Suppressor macrophage (primary cell): ENCODE results near the gene NCOA1.
"Not testable (repeated sequence)": the region's sequence is repeated elsewhere in the genome, so short reads cannot be mapped to it uniquely, and the experiment has no call there.

Source experiments
- DNase-seq, 4 experiments: peaks; one replicate each; pipeline ENCODE4 v3.0.0-alpha.2; 2020 to 2022

Gene NCOA1

DNA sequence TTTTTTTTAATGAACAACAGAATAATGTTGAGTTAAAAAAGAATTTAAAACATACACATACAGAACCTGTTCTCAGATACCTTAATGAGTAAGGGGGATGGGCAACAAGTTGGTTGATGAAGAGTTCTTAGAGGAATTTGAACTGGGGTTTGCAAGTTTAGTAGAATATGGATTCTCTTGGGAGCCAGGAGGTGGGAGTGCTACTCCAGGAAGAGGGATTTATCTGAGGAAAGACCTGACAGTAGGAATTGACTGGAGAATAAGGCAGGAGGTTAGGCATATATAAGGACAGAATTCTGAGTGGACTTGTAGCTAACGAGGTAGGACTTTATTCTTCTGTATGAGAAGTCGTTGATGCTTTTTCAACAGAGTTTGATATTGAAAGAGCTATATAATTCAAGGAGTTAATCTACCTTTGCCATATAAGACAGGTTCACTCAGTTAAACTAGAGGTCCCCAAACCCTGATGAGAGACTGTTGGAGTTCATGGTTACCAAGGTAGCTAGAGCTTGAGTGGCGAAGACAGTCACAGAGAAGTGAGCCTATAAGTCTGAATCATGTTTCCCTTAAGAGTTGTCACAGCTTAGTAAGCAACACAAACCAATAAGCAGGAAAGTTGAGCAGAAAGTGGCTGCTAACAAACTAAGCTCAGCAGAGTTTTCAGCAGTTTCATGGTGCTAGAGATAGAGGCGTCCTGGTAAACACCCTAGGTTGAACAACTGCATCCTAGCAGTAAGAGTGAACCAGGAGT is 88.2 kb downstream of the NCOA1 start:
- no peak for DNase-seq

DNA sequence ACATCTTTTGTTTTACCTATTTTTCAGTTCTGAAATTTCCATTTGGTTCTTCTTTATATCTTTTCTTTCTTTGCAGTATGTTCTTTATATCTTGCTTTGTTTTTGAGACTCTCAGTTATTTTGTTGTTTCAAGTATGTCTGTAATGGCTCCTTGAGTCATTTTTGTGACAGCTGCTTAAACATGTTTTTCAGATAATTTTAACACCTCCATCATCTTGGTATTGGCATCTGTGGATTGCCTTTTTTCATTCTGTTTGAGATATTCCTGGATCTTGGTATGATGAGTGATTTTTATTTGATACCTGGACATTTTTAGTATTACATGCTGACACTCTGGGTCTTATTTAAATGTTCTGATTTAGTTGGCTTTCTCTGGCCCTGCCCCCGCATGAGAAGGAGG is 89.5 kb downstream of the NCOA1 start:
- DNase-seq = no peak

DNA sequence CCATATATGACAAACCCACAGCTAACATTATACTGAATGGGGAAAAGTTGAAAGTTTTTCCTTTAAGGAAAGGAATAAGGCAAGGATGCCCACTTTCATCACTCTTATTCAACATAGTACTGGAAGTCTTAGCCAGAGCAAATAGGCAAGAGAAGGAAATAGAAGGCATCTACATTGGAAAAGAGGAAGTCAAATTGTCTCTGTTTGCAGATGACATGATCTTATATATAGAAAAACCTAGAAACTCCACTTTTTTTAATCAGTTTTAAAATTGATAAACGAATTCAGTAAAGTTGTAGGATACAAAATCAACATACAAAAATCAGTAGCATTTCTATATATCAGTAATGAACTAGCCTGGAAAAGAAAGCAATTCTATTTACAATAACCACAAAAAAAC is 90.9 kb downstream of the NCOA1 start:
- peak in 2 of 4 experiments; percentile 27 to 28 for DNase-seq

DNA sequence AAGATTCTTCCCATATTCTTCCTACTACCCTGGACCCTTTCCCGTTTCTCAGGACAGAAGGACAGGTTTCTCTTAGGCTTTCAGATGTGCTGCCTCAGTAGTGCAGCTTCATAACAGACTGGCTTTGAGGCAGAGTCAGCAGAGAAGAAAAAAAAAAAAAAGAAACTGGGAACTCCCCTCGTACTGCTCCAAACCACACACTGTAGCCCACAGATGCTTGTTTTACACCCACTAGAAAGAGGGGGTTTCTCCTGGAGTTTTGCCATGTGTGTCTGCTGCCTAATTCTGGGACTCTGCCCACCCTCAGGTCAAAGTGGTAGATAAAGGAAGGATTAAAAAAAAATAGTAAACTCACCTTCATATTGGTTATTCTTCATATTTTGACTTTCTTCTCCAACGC is 95.9 kb downstream of the NCOA1 start:
- DNase-seq = no peak

DNA sequence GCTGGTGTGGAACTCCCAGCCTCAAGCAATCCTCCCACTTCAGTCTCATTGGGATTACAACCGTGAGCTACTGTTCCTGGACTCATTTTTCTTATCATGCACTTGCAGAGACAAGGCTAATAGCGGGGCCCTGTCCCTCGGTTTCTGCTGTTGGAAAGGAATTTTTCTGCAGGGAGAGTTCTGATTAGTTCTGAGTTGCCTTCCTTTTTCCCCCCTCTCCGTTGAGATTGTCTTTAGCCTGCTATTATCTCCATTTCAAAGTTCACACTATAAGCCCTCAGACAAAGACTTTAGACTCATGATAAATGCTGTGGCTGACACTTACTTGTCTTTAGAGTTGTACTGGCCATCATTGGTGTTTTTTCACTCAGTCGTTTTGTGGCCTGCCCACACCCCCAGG is 97.2 kb downstream of the NCOA1 start:
- no peak for DNase-seq

DNA sequence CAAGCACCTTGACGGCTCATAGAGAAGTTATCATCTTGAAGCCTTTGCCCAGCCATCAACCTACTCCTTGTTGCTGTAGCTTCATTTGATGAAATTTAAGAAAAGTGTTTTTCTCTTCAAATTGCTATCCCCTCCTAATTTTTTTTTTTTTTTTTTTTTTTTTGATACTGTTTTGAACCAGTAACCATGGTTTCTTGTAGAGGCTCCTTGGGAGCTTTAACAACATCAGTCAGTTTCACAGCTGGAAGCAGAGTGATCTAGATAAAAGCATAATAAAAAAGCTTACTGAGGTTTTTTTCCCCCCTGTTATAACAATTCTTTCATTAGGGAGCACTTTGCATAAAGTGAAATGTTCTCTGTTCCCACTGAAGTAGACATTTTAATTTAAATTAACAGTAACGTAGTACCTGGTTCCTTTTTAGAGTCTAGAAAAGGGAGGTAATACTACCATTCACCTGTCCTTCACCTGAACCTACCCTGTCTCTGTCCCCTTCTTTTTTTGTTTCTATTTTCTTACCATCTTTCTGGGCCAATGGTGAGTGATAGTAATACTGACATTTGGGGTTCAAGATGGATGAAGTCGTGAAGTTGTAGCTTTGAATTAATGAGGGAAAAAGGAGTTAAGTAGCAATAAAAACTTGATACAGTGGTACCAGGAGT is 101.5 kb downstream of the NCOA1 start:
- DNase-seq = no peak

DNA sequence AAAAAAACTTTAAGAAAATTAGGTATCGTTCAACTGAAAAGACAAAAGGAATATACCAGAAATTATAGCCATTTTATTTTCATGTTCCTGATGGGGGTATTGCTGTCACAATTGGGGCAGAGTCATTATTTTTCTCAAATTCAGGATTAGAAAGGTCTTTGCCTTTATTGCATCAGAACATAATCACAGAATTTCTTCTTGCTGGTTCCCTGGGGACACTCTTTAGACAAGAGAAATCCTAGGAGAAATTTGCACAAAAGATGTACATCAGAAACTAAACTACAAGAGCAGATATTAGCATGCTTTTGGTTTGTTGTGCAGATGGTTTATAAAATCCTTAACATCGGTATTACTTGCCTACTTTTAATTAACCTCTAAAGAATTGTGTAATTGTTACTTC is 103.2 kb downstream of the NCOA1 start:
- no peak for DNase-seq

DNA sequence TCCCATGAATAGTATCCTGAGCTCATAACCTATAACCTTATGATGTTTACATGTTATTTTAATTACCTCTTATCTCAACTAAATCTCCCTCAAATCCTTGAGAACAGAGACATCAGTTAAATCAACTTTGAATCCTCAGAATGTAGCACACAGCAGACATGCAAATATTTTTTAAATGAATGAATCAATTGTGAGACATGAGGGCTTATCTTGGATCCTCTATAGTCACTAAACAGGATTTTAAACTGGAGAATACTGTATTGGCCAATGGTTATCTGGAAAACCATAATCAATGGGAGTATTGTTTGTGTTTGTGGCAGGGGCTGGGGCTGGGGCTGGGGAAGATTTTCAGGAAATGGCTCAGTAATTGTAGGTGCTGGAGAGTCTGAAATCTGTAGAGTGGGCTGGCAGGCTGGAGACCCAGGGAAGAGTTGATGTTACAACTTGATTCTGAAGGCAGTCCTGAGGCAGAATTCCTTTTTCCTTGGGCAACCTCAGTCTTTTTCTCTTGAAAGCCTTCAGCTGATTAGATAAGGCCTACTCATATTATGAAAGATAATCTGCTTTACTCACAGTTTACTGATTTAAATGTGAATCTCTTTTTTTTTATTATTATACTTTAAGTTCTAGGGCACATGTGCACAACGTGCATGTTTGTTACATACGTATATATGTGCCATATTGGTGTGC is 106.3 kb downstream of the NCOA1 start:
- DNase-seq = no peak

DNA sequence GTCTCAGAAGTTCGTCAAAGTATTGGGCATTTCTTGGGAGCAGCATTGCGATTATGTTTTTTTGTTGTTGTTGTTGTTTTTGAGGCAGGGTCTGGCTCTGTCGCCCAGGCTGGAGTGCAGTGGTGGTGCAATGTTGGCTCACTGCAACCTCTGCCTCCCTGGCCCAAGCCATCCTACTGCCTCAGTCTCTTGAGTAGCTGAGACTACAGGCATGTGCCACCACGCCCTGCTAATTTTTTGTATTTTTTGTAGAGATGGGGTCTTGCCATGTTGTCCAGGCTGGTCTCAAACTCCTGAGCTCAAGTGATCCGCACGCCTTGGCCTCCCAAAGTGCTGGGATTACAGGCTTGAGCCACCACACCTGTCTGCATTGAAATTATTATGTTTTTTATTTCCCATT is 109.1 kb downstream of the NCOA1 start:
- not testable (repeated sequence) for DNase-seq

DNA sequence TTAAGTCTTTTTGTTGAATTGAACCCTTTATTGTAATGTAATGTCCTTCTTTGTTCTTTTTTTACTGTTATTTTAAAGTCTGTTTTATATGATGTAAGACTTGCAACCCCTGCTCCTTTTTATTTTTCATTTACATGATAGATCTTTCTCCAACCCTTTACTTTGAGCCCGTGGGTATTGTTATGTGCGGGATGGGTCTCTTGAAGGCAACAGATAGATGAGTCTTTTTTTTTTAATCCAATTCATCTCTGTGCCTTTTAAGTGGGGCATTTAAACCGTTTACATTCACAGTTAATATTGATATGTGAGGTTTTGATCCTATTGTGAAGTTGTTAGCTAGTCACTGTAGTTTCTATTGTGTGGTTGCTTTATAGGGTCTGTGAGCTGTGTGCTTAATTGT is 120.6 kb downstream of the NCOA1 start:
- DNase-seq = no peak

DNA sequence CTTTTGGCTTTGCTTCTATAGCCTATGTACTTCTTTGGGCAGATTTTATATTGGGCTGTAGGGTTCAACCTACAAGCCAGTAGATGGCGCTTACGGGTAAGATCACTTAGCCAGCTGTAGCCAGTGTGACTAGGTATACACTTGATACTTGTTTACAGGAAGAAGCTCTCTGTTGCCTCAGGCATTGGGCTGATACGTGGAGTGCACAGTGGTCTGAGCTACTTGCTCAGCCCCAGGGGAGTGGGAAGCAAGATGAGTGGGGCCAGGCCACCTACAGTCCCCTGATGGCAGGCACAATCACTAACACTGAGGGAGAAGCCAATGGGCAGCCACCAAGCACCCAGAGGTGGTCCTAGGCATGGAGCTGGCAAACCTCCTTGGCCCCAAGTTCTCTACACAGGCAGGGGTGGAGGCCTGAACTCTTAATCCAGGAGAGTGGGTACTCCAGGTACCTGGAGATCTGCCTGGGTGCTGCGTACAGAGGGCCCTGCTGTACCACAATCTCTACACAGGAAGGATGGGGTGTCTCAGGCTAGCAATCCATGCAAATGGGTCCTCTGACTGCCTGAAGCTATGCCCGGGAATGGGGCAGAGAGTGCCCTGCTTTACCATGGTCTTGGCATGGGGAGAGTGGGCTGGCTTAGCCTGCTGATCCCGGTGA is 122.2 kb downstream of the NCOA1 start:
- DNase-seq = peak; percentile 37 to 57 (median 50)

DNA sequence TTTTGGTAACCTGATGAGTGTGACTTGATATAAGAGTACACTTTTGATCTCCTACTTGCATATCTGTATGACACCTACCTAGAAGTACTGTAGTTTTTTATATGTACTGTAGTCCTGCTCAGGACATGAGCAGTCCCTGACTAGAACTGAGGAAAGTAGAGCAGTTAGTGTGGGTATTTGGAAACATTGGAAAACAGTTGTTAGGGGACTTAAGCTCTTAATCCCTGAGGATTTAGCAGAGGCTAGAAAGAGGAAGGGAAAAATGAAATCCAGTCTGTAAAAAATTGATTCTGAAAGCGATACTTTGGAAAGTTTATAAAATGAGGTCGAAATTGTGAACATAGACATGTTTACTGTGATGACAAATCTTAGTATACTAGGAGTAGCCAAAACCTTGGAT is 125.6 kb downstream of the NCOA1 start:
- DNase-seq = no peak

DNA sequence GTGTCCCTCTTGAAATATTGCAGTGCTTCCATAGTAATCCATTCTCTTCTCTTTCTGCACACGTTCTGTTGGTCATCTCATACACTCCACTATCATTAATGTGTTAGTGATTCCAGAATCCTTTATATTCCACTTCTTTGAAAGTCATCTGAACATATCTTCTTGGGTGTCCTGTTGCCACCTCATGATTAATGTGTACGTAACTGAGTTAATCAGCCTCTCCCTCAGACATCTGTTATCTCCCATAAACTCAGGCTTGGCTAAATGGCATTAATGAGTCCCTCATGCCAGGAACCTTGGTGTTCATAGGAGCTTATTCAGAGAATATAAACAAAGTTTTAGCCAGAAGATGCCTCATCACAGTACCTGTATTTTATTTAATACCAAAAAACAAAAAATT is 126.4 kb downstream of the NCOA1 start:
- no peak for DNase-seq

DNA sequence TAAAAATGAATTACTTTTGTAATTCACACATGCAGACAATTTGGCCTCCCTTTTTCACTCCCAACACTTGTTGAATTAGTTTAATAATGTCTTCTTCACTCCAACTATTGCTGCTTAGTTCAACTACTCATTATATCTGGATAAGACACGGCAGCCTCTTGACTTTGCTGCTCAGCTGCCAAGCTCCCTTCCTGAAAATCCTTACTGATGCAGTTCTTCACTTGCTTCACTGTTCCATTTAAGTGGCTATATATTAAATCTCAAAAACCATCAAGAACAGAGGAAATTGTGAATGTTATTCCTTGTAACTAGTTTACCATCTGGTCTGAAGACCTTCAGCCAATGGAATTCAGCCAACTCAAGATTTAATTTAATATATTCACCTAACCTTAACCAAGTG is 127.1 kb downstream of the NCOA1 start:
- no peak for DNase-seq

DNA sequence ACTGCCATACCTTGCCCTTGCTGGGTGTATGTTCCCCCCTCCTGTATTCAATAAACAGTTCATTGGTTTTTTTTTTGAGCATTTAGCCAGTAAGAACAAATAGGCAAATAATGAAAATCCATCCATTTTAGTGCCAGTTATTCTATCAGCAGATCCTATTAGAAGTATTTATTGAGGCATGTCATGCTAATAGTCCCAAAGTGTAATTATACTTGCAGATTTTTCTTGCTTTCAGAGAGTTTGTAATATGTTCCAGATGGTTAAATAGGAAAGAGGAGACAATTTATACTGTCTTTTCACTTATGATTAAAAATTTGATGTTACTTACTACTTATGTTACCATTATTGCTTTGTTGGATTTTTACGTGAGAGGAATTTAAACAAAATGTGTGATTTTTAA is 127.6 kb downstream of the NCOA1 start:
- DNase-seq = no peak

DNA sequence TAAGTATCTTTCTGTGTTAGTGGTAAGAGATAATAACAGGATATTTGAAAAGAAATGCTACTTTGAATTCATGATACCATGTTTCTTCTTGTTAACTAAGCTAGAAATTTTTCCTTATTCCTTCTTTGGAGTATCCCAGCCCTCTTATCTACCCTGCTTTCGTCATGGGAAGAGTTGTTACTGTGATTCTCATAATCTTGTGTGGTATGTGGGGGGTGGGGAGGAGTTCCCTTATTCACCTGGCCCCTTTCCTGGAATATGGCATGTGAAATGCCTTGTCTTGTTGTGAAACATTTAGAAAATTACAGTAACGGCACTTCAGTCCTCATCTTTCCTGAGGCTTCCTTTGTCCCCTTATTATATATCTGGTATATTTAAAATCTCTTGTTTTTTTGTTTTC is 129.9 kb downstream of the NCOA1 start:
- DNase-seq = no peak

DNA sequence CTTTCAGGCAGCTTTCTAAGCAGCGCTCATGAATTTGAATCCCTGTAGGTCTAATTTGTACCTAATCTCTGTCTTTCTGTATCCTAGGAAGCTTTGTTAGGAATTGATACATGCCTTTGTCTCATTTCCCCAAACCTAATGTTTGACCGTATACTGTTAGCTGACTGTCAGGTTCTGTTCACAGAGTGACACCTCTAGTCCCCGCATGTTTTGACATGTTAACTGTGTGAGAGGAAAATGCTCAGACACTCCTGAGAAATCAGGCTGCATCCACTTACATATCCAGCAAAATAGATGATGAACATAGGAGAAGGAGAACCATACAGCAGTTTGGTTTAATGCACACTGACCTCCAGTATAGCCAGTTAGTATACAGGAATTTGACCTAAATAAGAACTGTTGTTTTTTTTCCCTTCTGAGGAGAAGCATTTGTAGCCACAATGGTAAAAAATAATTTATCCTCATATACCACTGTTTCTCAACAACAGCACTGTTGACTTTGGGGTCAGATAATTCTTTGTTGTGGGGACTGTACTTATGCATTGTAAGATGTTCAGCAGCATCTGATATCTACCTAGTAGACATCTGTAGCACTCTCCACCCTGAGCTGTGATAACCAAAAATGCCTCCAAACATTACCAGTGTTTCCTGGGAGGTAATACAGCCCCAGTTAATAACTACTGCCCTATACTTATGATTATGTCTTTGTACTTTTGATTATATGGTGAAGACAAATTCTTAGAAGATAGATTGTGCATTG is 130.9 kb downstream of the NCOA1 start:
- DNase-seq = no peak

DNA sequence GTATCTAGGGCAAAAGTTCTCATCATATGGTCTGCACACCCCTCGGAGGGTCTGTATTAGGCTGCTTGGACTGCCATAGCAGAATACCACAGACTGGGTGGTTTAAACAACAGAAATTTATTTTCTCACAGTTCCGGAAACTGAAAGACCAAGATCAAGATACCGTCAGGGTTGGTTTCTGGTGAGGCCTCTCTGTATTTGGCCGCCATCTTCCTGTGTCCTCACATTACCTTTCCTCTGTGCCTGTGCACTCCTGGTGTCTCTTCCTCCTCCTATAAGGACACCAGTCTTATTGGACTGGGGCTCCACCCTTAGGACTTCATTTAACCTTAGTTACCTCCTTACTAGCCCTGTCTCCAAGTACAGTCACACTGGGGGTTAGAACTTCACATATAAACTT is 132.5 kb downstream of the NCOA1 start:
- DNase-seq = no peak

DNA sequence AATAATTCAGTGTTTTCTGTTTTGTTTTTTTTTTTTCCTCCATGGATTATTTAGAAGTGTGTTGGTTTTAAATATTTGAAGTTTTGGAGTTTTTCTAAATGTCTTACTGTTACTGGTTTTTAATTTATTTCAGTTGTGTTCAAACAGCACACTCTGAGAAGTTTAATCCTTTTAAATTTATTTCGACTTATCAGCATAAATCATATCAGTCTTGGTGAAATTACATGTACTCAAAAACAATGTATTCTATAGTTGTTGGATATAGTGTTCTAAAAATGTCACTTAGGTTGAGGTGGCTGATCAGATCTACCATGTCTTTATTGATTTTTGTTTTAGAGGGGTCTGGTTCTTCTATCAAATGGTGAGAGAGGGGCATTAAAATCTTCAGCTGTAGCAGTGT is 134.7 kb downstream of the NCOA1 start:
- no peak for DNase-seq

DNA sequence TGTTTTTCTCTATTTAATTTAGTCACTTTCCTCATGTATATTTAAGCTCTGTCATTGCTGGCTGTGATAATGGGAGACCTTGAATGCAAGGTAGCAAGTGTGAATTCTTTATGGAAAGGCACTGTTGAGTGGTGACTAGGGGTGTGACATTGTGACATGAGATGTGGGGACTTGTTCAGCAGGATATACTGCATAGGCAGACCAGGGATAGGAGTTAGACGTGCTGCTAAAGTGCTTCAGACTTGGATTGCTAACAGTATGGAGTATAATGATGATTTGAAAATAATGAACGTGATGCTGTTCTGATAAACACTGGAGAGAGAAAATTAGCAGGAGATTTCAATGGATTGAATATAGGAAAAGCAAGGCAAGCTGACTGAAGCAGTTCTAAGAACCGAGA is 135.1 kb downstream of the NCOA1 start:
- no peak for DNase-seq

DNA sequence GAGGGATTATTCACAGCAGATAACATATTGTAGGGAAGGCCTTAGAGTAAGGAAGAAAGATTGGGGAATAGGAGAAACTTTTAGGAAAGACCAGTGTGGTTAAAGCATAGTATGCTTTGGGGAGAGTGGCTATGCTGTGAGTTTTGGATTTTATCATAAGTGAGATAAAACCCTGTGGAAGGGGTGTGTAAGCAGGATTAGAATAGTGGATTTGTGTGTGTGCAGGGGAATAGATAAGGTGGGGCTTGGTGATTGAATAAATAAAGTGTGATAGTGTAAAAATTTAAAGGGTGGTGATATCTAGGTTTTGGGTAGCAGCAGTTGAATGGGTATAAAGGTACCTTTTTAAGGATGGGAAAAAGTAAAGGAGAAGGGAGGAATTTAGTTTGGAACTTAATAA is 137.7 kb downstream of the NCOA1 start:
- DNase-seq = no peak

DNA sequence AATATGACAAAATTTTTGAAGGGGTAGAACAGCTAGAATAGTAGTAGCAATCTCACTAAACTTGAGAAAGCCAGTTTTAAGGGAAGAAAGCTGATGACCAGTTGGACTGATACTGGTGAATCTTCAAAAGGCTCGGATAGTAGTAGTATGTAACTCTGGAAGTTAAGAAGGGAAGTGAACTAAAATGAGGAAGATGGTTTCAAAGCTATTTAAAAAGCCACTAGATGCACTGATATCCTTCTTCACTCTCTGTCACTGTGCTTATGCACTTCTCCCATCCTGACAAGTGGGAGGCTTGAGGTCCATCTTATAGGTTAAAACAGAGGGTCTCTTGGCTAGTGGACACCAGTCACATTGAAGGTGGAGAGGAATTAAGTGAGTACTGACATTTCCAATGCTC is 141.1 kb downstream of the NCOA1 start:
- DNase-seq = peak; percentile 12 to 73 (median 48)

DNA sequence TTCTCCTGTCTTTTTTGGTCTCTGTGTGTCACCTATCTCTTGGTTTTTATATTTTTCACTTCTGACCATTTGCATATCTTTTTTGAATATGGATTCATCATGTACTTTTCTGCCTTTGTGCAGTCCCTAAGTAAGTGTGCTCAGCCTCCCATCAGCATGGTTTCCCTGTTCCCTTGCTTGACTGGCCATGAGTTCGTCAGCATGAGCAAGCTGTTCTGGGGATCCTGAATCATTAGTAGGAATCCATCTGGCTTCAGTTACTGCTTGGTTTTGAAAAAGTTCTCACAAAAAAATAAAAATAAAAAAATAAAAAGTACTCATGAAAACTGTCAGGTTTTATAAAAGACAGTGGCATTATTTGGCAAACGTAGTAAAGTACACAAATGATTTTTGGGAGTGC is 144.1 kb downstream of the NCOA1 start:
- no peak for DNase-seq
